IMR-90 (cell line): ENCODE data around the gene CEBPZ. TPM values are rescaled to one million over a fixed set of nuclear protein-coding genes. Genes with fewer than 3 reads are reported as not detected.

Experiments
- ATAC-seq: fragments of 200-7000 bp; cut with Tn5 transposase; 2 replicates; pipeline ENCODE4 v1.9.1; 2020; ENCODE audit warnings: low read depth, mild to moderate bottlenecking, moderate library complexity
- BruUV-seq: library from RNA; stranded (reverse); fragments of 400-500 nt; replicated peaks from 2 replicates; lab custom pipeline; 2021; lab: Mats Ljungman, UMichigan
- CTCF ChIA-PET: fragments of 300-600 bp; formaldehyde crosslinking; extraction: SDS; loops from one replicate; lab custom pipeline; 2021; ENCODE audit warnings: antibody characterized with exemption; lab: Yijun Ruan, JAX
- POLR2A ChIA-PET: fragments of 300-600 bp; sonication (Branson Sonifier 250); formaldehyde crosslinking; loops from one replicate; lab custom pipeline; 2022; ENCODE audit warnings: antibody characterized with exemption; ENCODE audit not compliant: unreplicated experiment; lab: Charles Lee
- DNase-seq: peaks from one replicate; pipeline ENCODE4 v3.0.0; 2013
- H2AFZ ChIP-seq: replicated peaks from 2 replicates; pipeline ENCODE3; 2013; ENCODE audit warnings: low read length, mild to moderate bottlenecking; ENCODE audit not compliant: poor library complexity
- H2AK5ac ChIP-seq: 2 replicates; pipeline ENCODE4 v1.6.1; 2013; ENCODE audit warnings: low read depth, low read length, inconsistent platforms
- H2AK9ac ChIP-seq: replicated peaks from 2 replicates; pipeline ENCODE3; 2013; ENCODE audit warnings: mild to moderate bottlenecking, low read depth, low read length, moderate library complexity; ENCODE audit not compliant: poor library complexity
- H2BK120ac ChIP-seq: 2 replicates; pipeline ENCODE4 v1.6.1; 2013; ENCODE audit warnings: low read depth, low read length, inconsistent platforms
- H2BK15ac ChIP-seq: 3 replicates; pipeline ENCODE4 v1.6.1; 2013; ENCODE audit warnings: low read depth, low read length, inconsistent platforms
- H2BK20ac ChIP-seq: 2 replicates; pipeline ENCODE4 v1.6.1; 2013; ENCODE audit warnings: low read depth, mild to moderate bottlenecking, inconsistent platforms, low read length, moderate library complexity
- H2BK5ac ChIP-seq: 2 replicates; pipeline ENCODE4 v1.6.1; 2013; ENCODE audit warnings: mild to moderate bottlenecking, low read depth, low read length, inconsistent platforms; ENCODE audit not compliant: poor library complexity, severe bottlenecking
- H3K14ac ChIP-seq: replicated peaks from 2 replicates; pipeline ENCODE4 v1.6.1; 2013; ENCODE audit warnings: low read depth, low read length, inconsistent platforms
- H3K18ac ChIP-seq: 2 replicates; pipeline ENCODE4 v1.6.1; 2013; ENCODE audit warnings: low read depth, low read length, control low read depth
- H3K23ac ChIP-seq: 2 replicates; pipeline ENCODE4 v1.6.1; 2013; ENCODE audit warnings: low read depth, low read length, inconsistent platforms
- H3K27ac ChIP-seq: 2 replicates; pipeline ENCODE4 v1.5.1; 2013; ENCODE audit warnings: mild to moderate bottlenecking, control low read depth, low read length; ENCODE audit not compliant: insufficient read depth
- H3K27me3 ChIP-seq: 2 replicates; pipeline ENCODE4 v1.6.1; 2013; ENCODE audit warnings: low read length; ENCODE audit not compliant: control insufficient read depth, insufficient read depth
- H3K36me3 ChIP-seq: 2 replicates; pipeline ENCODE4 v1.6.1; 2013; ENCODE audit warnings: low read length, mixed read lengths; ENCODE audit not compliant: control insufficient read depth, insufficient read depth
- H3K4ac ChIP-seq: 2 replicates; pipeline ENCODE4 v1.6.1; 2013; ENCODE audit warnings: low read depth, low read length, inconsistent platforms
- H3K4me1 ChIP-seq: 2 replicates; pipeline ENCODE4 v1.6.1; 2013; ENCODE audit warnings: low read length, mixed read lengths; ENCODE audit not compliant: control insufficient read depth, insufficient read depth
- H3K4me2 ChIP-seq: 2 replicates; pipeline ENCODE4 v1.6.1; 2013; ENCODE audit warnings: low read depth, mild to moderate bottlenecking, control low read depth, low read length, moderate library complexity
- H3K4me3 ChIP-seq: 2 replicates; pipeline ENCODE4 v1.5.1; 2013; ENCODE audit warnings: low read depth, mild to moderate bottlenecking, control low read depth, low read length, moderate library complexity; ENCODE audit not compliant: insufficient read depth
- H3K56ac ChIP-seq: 2 replicates; pipeline ENCODE4 v1.6.1; 2013; ENCODE audit warnings: low read length, inconsistent platforms; ENCODE audit not compliant: insufficient read depth; ENCODE audit errors: extremely low read depth
- H3K79me1 ChIP-seq, 2 experiments: 2 replicates each; pipeline ENCODE4 v1.6.1; 2013; ENCODE audit warnings: low read length in 2 of 2, inconsistent platforms in 1 of 2, low read depth in 1 of 2
- H3K9ac ChIP-seq: 2 replicates; pipeline ENCODE4 v1.6.1; 2013; ENCODE audit warnings: low read depth, low read length, control low read depth
- H3K9me1 ChIP-seq: 2 replicates; pipeline ENCODE4 v1.6.1; 2013; ENCODE audit warnings: low read length, inconsistent platforms; ENCODE audit not compliant: insufficient read depth
- H3K9me3 ChIP-seq: 2 replicates; pipeline ENCODE4 v1.6.1; 2013; ENCODE audit warnings: low read length; ENCODE audit not compliant: control insufficient read depth, insufficient read depth
- H4K20me1 ChIP-seq: 2 replicates; pipeline ENCODE4 v1.6.1; 2013; ENCODE audit warnings: low read length, inconsistent platforms; ENCODE audit not compliant: insufficient read depth
- H4K5ac ChIP-seq: 2 replicates; pipeline ENCODE4 v1.6.1; 2013; ENCODE audit warnings: mild to moderate bottlenecking, low read depth, low read length, control low read depth
- H4K8ac ChIP-seq, 2 experiments: 2 replicates each; pipeline ENCODE4 v1.6.1; 2013; ENCODE audit warnings: low read depth in 2 of 2, low read length in 2 of 2, control low read depth in 1 of 2, inconsistent platforms in 1 of 2
- H4K91ac ChIP-seq: 2 replicates; pipeline ENCODE4 v1.6.1; 2013; ENCODE audit warnings: low read depth, low read length, inconsistent platforms; ENCODE audit not compliant: insufficient read depth
- BHLHE40 ChIP-seq: fragments of 150-350 bp; IDR thresholded peaks from 2 replicates; pipeline ENCODE4 v1.6.1; 2016; ENCODE audit warnings: mild to moderate bottlenecking, low read depth, low read length
- CEBPB ChIP-seq: IDR thresholded peaks from 2 replicates; pipeline ENCODE4 v1.6.1; 2012; ENCODE audit warnings: low read depth, low read length, improper control_type of control experiment
- MAFK ChIP-seq: IDR thresholded peaks from 2 replicates; pipeline ENCODE4 v1.6.1; 2012; ENCODE audit warnings: low read depth, low read length, improper control_type of control experiment
- MXI1 ChIP-seq: IDR thresholded peaks from 2 replicates; pipeline ENCODE4 v1.6.1; 2012; ENCODE audit warnings: low read depth, mild to moderate bottlenecking, low read length, moderate library complexity, borderline replicate concordance
- NFE2L2 ChIP-seq: fragments of 150-350 bp; IDR thresholded peaks from 2 replicates; pipeline ENCODE4 v1.6.1; 2016; ENCODE audit warnings: low read depth, mild to moderate bottlenecking, low read length
- RAD21 ChIP-seq: IDR thresholded peaks from 2 replicates; pipeline ENCODE4 v1.6.1; 2012; ENCODE audit warnings: low read length, improper control_type of control experiment
- RCOR1 ChIP-seq: IDR thresholded peaks from 2 replicates; pipeline ENCODE4 v1.6.1; 2012; ENCODE audit warnings: mild to moderate bottlenecking, low read length, improper control_type of control experiment; ENCODE audit not compliant: insufficient replicate concordance
- SMC3 ChIP-seq: fragments of 150-350 bp; IDR thresholded peaks from 2 replicates; pipeline ENCODE4 v1.6.1; 2016; ENCODE audit warnings: low read depth, mild to moderate bottlenecking, antibody characterized with exemption, low read length, moderate library complexity
- WGBS, 2 experiments: methylation state at CpG; one replicate each; pipeline versions ENCODE4 v1.1.5 to v1.1.7; 2013; ENCODE audit warnings: missing lambda C conversion rate in 2 of 2; ENCODE audit not compliant: insufficient read length in 1 of 2; ENCODE audit errors: extremely low coverage in 2 of 2; 5-methylcytosine and 5-hydroxymethylcytosine counted together
- dilution Hi-C: fragments of 300-500 bp; cut with HindIII; formaldehyde crosslinking; loops from one replicate; pipeline ENCODE4 v1.14.3; 2018; ENCODE audit warnings: low sequenced_read_pairs; ENCODE audit not compliant: unreplicated experiment
- in situ Hi-C: fragments of 300-500 bp; cut with MboI; formaldehyde crosslinking; loops from 3 replicates; pipeline ENCODE4 v1.14.3; 2019; ENCODE audit warnings: low sequenced_read_pairs, inconsistent platforms, mixed read lengths
- intact Hi-C: fragments of 100-400 bp; cut with micrococcal nuclease; formaldehyde crosslinking; loops from 2 replicates; pipeline ENCODE4 v1.10.0; 2022
- polyA plus RNA-seq, 3 experiments: library from polyadenylated mRNA; depleted of rRNA; stranded (reverse); fragments of >200 nt; gene quantifications; 2 replicates each; pipeline ENCODE4 v1.2.3, GENCODE V29; 2012; ENCODE audit warnings: low replicate concordance in 1 of 3
- total RNA-seq: library from RNA; depleted of rRNA; stranded (reverse); fragments of >200 nt; gene quantifications from 2 replicates; pipeline ENCODE4 v1.2.3, GENCODE V29; 2012
- TF ChIP-seq, protein P1 (sequence below): conservative IDR thresholded peaks from 2 replicates; pipeline ENCODE4 v1.5.1; 2012; ENCODE audit warnings: mild to moderate bottlenecking, low read depth, low read length, improper control_type of control experiment

Gene CEBPZ
- total and polyA plus RNA-seq, 2 of the 4 experiments (the other 2 are of a cell fraction), result 9.4 to 33.3 TPM

DNA sequence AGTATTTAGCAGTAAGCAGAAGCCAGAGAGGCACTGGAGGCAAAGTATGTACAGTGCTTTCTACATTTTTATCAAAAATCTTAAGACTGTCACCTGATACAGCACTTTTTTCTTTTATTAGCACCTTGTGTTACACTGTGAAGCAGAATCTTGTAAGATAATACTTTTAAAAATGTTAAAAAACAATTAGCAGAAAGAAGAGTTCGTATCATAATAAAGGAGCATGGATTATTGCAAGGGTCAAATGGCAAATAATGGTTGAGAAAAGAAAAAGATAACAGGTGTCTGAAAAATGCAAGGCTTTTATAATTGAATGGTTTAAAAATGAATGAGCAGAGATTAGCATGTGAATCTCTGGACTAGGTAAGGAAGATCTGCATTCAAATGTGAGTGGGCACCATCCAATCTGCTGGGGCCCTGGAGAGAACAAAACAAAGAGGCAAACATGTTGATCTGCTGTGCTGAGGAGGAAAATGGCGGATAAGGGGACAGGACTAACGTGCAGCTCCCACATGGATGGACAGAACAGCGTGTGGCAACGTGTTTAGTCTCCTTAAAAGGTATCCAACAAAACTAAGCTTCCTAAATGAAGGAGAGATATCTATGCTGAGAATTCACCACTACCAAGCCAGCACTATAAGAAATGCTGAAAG, 25.6 kb downstream of the CEBPZ start:
- H2BK120ac ChIP-seq, result no peak overlapping the region
- H3K9me3 ChIP-seq, result peaks cover 3% of the 10 kb centered on the region
- no peak overlapping the region for H3K18ac ChIP-seq
- no peak overlapping the region for H4K91ac ChIP-seq
- ChIA-PET CTCF (no interaction called here), POLR2A (no interaction called here)
- H3K14ac ChIP-seq, result no peak overlapping the region
- no peak overlapping the region for H2AFZ ChIP-seq
- TF ChIP-seq RCOR1, result no peak
- no peak for TF ChIP-seq CEBPB
- TF ChIP-seq, protein P1, sequence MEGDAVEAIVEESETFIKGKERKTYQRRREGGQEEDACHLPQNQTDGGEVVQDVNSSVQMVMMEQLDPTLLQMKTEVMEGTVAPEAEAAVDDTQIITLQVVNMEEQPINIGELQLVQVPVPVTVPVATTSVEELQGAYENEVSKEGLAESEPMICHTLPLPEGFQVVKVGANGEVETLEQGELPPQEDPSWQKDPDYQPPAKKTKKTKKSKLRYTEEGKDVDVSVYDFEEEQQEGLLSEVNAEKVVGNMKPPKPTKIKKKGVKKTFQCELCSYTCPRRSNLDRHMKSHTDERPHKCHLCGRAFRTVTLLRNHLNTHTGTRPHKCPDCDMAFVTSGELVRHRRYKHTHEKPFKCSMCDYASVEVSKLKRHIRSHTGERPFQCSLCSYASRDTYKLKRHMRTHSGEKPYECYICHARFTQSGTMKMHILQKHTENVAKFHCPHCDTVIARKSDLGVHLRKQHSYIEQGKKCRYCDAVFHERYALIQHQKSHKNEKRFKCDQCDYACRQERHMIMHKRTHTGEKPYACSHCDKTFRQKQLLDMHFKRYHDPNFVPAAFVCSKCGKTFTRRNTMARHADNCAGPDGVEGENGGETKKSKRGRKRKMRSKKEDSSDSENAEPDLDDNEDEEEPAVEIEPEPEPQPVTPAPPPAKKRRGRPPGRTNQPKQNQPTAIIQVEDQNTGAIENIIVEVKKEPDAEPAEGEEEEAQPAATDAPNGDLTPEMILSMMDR, result no peak
- no peak for TF ChIP-seq BHLHE40
- TF ChIP-seq NFE2L2, result no peak
- TF ChIP-seq RAD21, result no peak
- no peak for TF ChIP-seq MXI1
- TF ChIP-seq SMC3, result no peak
- TF ChIP-seq MAFK, result no peak
- H3K27ac ChIP-seq, result no peak overlapping the region
- no peak overlapping the region; the same call in 1 of the 2 replicates for H4K5ac ChIP-seq
- no peak overlapping the region for H2AK5ac ChIP-seq
- peaks cover 27% of the 10 kb centered on the region for H3K36me3 ChIP-seq
- H3K27me3 ChIP-seq, result no peaks in the 10 kb centered on the region
- H2BK5ac ChIP-seq, result no peak overlapping the region
- DNase-seq, result no peak
- H3K4me2 ChIP-seq, result no peak overlapping the region
- no peak overlapping the region for H2AK9ac ChIP-seq
- H3K4me3 ChIP-seq, result no peak overlapping the region
- BruUV-seq, result no TSS peak
- no peak overlapping the region for H3K23ac ChIP-seq
- H3K79me1 ChIP-seq, result peaks cover 18 to 27% of the 10 kb centered on the region in 2 experiments
- H3K4ac ChIP-seq, result no peak overlapping the region
- intact Hi-C loops, result no loop called here
- no peak for ATAC-seq
- no peaks in the 10 kb centered on the region for H3K9me1 ChIP-seq
- in situ Hi-C loops, result no loop called here
- H3K9ac ChIP-seq, result no peak overlapping the region
- peaks cover 3% of the 10 kb centered on the region; the same call in 1 of the 2 replicates for H4K20me1 ChIP-seq
- no peak overlapping the region for H4K8ac ChIP-seq
- dilution Hi-C loops, result no loop called here
- H2BK15ac ChIP-seq, result no peak overlapping the region
- peaks cover 2% of the 10 kb centered on the region; the same call in 1 of the 2 replicates for H3K4me1 ChIP-seq
- H3K56ac ChIP-seq, result no peak overlapping the region
- 83% methylated on average over 1 of the region's 5 CpGs; no CpG with 5 or more reads in 1 of the 2 experiments for WGBS, 2 experiments
- no peak overlapping the region for H2BK20ac ChIP-seq
